Neural progenitor cell (in vitro differentiated cells): Measurements from ENCODE around the gene TLR9. TPM values are rescaled to one million over a fixed set of nuclear protein-coding genes. Genes with fewer than 3 reads are reported as not detected.

Source experiments
- DNase-seq: peaks from one replicate; pipeline ENCODE4 v3.0.0-alpha.2; 2016; ENCODE audit warnings: low spot score
- H2AFZ ChIP-seq: fragments of 200-600 bp; sonication (generic); replicated peaks from 2 replicates; pipeline ENCODE4 v1.6.1; 2016; ENCODE audit warnings: antibody characterized with exemption
- H3F3A ChIP-seq: fragments of 200-600 bp; sonication (generic); 2 replicates; pipeline ENCODE4 v1.6.1; 2016; ENCODE audit warnings: antibody characterized with exemption, low read depth
- H3K27ac ChIP-seq: fragments of 200-600 bp; sonication (generic); 2 replicates; pipeline ENCODE4 v1.5.1; 2016; ENCODE audit warnings: mild to moderate bottlenecking
- H3K27me3 ChIP-seq: fragments of 200-600 bp; sonication (generic); 2 replicates; pipeline ENCODE4 v1.6.1; 2016; ENCODE audit warnings: mild to moderate bottlenecking, moderate library complexity
- H3K36me3 ChIP-seq: fragments of 200-600 bp; sonication (generic); 2 replicates; pipeline ENCODE4 v1.5.1; 2016
- H3K4me1 ChIP-seq: fragments of 200-600 bp; sonication (generic); 2 replicates; pipeline ENCODE4 v1.6.1; 2016; ENCODE audit warnings: mixed run types
- H3K4me2 ChIP-seq: fragments of 200-600 bp; sonication (generic); 2 replicates; pipeline ENCODE4 v1.6.1; 2016
- H3K4me3 ChIP-seq: fragments of 200-600 bp; sonication (generic); 2 replicates; pipeline ENCODE4 v1.5.1; 2016
- H3K79me2 ChIP-seq: fragments of 200-600 bp; sonication (generic); 2 replicates; pipeline ENCODE4 v1.6.1; 2016; ENCODE audit warnings: low read depth
- H3K9ac ChIP-seq: fragments of 200-600 bp; sonication (generic); 2 replicates; pipeline ENCODE4 v1.6.1; 2016
- H3K9me3 ChIP-seq: fragments of 200-600 bp; sonication (generic); 2 replicates; pipeline ENCODE4 v1.5.1; 2016; ENCODE audit warnings: low read depth
- H4K20me1 ChIP-seq: fragments of 200-600 bp; sonication (generic); 2 replicates; pipeline ENCODE4 v1.6.1; 2016; ENCODE audit warnings: low read depth
- H3K27ac Mint-ChIP-seq: 3 replicates; pipeline ENCODE4 v1.8.0; 2021; ENCODE audit warnings: mixed read lengths
- H3K27me3 Mint-ChIP-seq: 2 replicates; pipeline ENCODE4 v1.8.0; 2022; ENCODE audit warnings: low read depth, mild to moderate bottlenecking, inconsistent platforms, moderate library complexity, mixed read lengths; ENCODE audit not compliant: insufficient read depth
- H3K36me3 Mint-ChIP-seq: 3 replicates; pipeline ENCODE4 v1.8.0; 2021; ENCODE audit warnings: mixed read lengths
- H3K4me1 Mint-ChIP-seq: 3 replicates; pipeline ENCODE4 v1.8.0; 2021; ENCODE audit warnings: mixed read lengths
- H3K4me3 Mint-ChIP-seq: 3 replicates; pipeline ENCODE4 v1.8.0; 2021; ENCODE audit warnings: mild to moderate bottlenecking, moderate library complexity, mixed read lengths
- H3K9me3 Mint-ChIP-seq: 3 replicates; pipeline ENCODE4 v1.8.0; 2020; ENCODE audit warnings: mixed read lengths
- CTCF ChIP-seq: fragments of 200-600 bp; sonication (generic); IDR thresholded peaks from 2 replicates; pipeline ENCODE4 v1.5.1; 2017; ENCODE audit warnings: antibody characterized with exemption, mild to moderate bottlenecking
- EZH2 ChIP-seq: fragments of 200-600 bp; sonication (generic); IDR thresholded peaks from 2 replicates; pipeline ENCODE4 v1.6.1; 2017; ENCODE audit warnings: antibody characterized with exemption, mild to moderate bottlenecking, moderate library complexity
- EZH2phosphoT487 ChIP-seq: fragments of 200-600 bp; sonication (generic); IDR thresholded peaks from 2 replicates; pipeline ENCODE4 v1.6.1; 2017; ENCODE audit warnings: antibody characterized with exemption
- total RNA-seq: library from RNA; depleted of rRNA; stranded (reverse); fragments of >200 nt; gene quantifications from 2 replicates; pipeline ENCODE4 v1.2.3, GENCODE V29; 2015; ENCODE audit warnings: low replicate concordance

The TLR9 gene
- total RNA-seq, 1 donor from 2014 or later: not detected

GRCh38 chr3:52236424-52236886, 11.0 kb upstream of the TLR9 start:
- H3K4me3 ChIP-seq: no peak overlapping the region
- H3K4me2 ChIP-seq: no peak overlapping the region
- H3K4me3 Mint-ChIP-seq: peak overlapping the region; percentile 24
- H3K27me3 Mint-ChIP-seq: peaks cover 6% of the 10 kb centered on the region
- H3K79me2 ChIP-seq: peaks cover 7% of the 10 kb centered on the region
- peaks cover 8% of the 10 kb centered on the region for H3K4me1 ChIP-seq
- H3F3A ChIP-seq: no peaks in the 10 kb centered on the region
- H2AFZ ChIP-seq: no peak overlapping the region
- no peak overlapping the region for H3K27ac ChIP-seq
- no peak for TF ChIP-seq EZH2phosphoT487
- no peak for TF ChIP-seq CTCF
- TF ChIP-seq EZH2: no peak
- no peaks in the 10 kb centered on the region for H3K36me3 ChIP-seq
- H3K27ac Mint-ChIP-seq: peak overlapping the region; percentile 46
- H3K9me3 ChIP-seq: no peaks in the 10 kb centered on the region
- no peak overlapping the region for H3K9ac ChIP-seq
- H3K4me1 Mint-ChIP-seq: peaks cover 29% of the 10 kb centered on the region
- H4K20me1 ChIP-seq: peaks cover 10% of the 10 kb centered on the region
- no peaks in the 10 kb centered on the region for H3K36me3 Mint-ChIP-seq
- H3K9me3 Mint-ChIP-seq: no peaks in the 10 kb centered on the region
- H3K27me3 ChIP-seq: no peaks in the 10 kb centered on the region
- DNase-seq: no peak

- Mint-ChIP-seq H3K9me3 (no peaks in the 10 kb centered on the region), H3K4me1 (peaks cover 17% of the 10 kb centered on the region), H3K27ac (no peak overlapping the region), H3K36me3 (peaks cover 7% of the 10 kb centered on the region), H3K27me3 (peaks cover 6% of the 10 kb centered on the region), H3K4me3 (no peak overlapping the region)
- no peaks in the 10 kb centered on the region for H3F3A ChIP-seq
- H3K79me2 ChIP-seq: peaks cover 1% of the 10 kb centered on the region
- H3K4me1 ChIP-seq: peaks cover 8% of the 10 kb centered on the region
- no peak overlapping the region for H3K4me2 ChIP-seq
- DNase-seq: no peak
- no peak overlapping the region for H3K27ac ChIP-seq
- H2AFZ ChIP-seq: no peak overlapping the region
- H3K9me3 ChIP-seq: no peaks in the 10 kb centered on the region
- H3K27me3 ChIP-seq: no peaks in the 10 kb centered on the region
- H4K20me1 ChIP-seq: peaks cover 10% of the 10 kb centered on the region
- no peak overlapping the region for H3K4me3 ChIP-seq
- TF ChIP-seq EZH2: no peak
- TF ChIP-seq EZH2phosphoT487: no peak
- TF ChIP-seq CTCF: no peak
- no peak overlapping the region for H3K9ac ChIP-seq
- H3K36me3 ChIP-seq: no peaks in the 10 kb centered on the region
Measured at GRCh38 chr3:52234516-52235447, 9.3 kb upstream of the TLR9 start.

GRCh38 chr3:52233968-52234367, 8.5 kb upstream of the TLR9 start:
- DNase-seq: no peak
- no peak for TF ChIP-seq EZH2phosphoT487
- peaks cover 2% of the 10 kb centered on the region for H3K27me3 Mint-ChIP-seq
- Histone ChIP-seq H3K79me2 (no peaks in the 10 kb centered on the region), H3K27ac (no peak overlapping the region), H4K20me1 (peaks cover 10% of the 10 kb centered on the region), H3K27me3 (no peaks in the 10 kb centered on the region), H3K4me1 (peaks cover 8% of the 10 kb centered on the region), H2AFZ (no peak overlapping the region), H3F3A (no peaks in the 10 kb centered on the region), H3K4me2 (no peak overlapping the region), H3K36me3 (no peaks in the 10 kb centered on the region), H3K9me3 (no peaks in the 10 kb centered on the region), H3K4me3 (no peak overlapping the region), H3K9ac (no peak overlapping the region)
- no peaks in the 10 kb centered on the region for H3K9me3 Mint-ChIP-seq
- H3K4me1 Mint-ChIP-seq: peaks cover 15% of the 10 kb centered on the region
- no peak overlapping the region for H3K4me3 Mint-ChIP-seq
- no peak overlapping the region for H3K27ac Mint-ChIP-seq
- peaks cover 7% of the 10 kb centered on the region for H3K36me3 Mint-ChIP-seq

- H3K9me3 ChIP-seq: no peaks in the 10 kb centered on the region
- H3K9ac ChIP-seq: no peak overlapping the region
- no peaks in the 10 kb centered on the region for H3K36me3 ChIP-seq
- Mint-ChIP-seq H3K9me3 (no peaks in the 10 kb centered on the region), H3K36me3 (peaks cover 7% of the 10 kb centered on the region), H3K27ac (no peak overlapping the region), H3K4me1 (peaks cover 9% of the 10 kb centered on the region), H3K4me3 (no peak overlapping the region), H3K27me3 (peaks cover 2% of the 10 kb centered on the region)
- no peaks in the 10 kb centered on the region for H3F3A ChIP-seq
- H3K27ac ChIP-seq: no peak overlapping the region
- DNase-seq: no peak
- no peak overlapping the region for H2AFZ ChIP-seq
- no peak overlapping the region for H3K4me3 ChIP-seq
- H3K27me3 ChIP-seq: no peaks in the 10 kb centered on the region
- H4K20me1 ChIP-seq: peaks cover 5% of the 10 kb centered on the region
- H3K4me1 ChIP-seq: peaks cover 6% of the 10 kb centered on the region
- H3K79me2 ChIP-seq: no peaks in the 10 kb centered on the region
- no peak overlapping the region for H3K4me2 ChIP-seq
- TF ChIP-seq CTCF (no peak), EZH2 (no peak), EZH2phosphoT487 (no peak)
Measured at GRCh38 chr3:52233108-52233591, 7.7 kb upstream of the TLR9 start.
